H9 (cell line): Measurements from ENCODE around the gene HS6ST2. TPM values are rescaled to one million over a fixed set of nuclear protein-coding genes. Genes with fewer than 3 reads are reported as not detected.

Experiments used
- DNase-seq: peaks from one replicate; pipeline ENCODE4 v3.0.0-alpha.2; 2017
- H2AFZ ChIP-seq: one replicate; pipeline ENCODE4 v1.6.1; 2013; ENCODE audit warnings: mild to moderate bottlenecking, low read length, control low read depth, moderate library complexity
- H2AK5ac ChIP-seq: 2 replicates; pipeline ENCODE4 v1.6.1; 2013; ENCODE audit warnings: low read length, control low read depth, mixed read lengths; ENCODE audit not compliant: insufficient read length
- H2BK120ac ChIP-seq: one replicate; pipeline ENCODE4 v1.6.1; 2013; ENCODE audit warnings: low read depth, mild to moderate bottlenecking, low read length, control low read depth, inconsistent platforms; ENCODE audit not compliant: poor library complexity, severe bottlenecking
- H2BK12ac ChIP-seq: 2 replicates; pipeline ENCODE4 v1.6.1; 2013; ENCODE audit warnings: low read length, control low read depth, mixed read lengths, low read depth; ENCODE audit not compliant: insufficient read length
- H2BK15ac ChIP-seq: 2 replicates; pipeline ENCODE4 v1.6.1; 2013; ENCODE audit warnings: low read depth, low read length, control low read depth
- H2BK20ac ChIP-seq: one replicate; pipeline ENCODE4 v1.6.1; 2013; ENCODE audit warnings: low read depth, mild to moderate bottlenecking, low read length, control low read depth, inconsistent platforms; ENCODE audit not compliant: poor library complexity, severe bottlenecking
- H2BK5ac ChIP-seq: 2 replicates; pipeline ENCODE4 v1.6.1; 2013; ENCODE audit warnings: low read length, control low read depth, mixed read lengths; ENCODE audit not compliant: insufficient read length
- H3K14ac ChIP-seq: 2 replicates; pipeline ENCODE4 v1.6.1; 2013; ENCODE audit warnings: low read length, control low read depth; ENCODE audit not compliant: insufficient read depth
- H3K18ac ChIP-seq: 2 replicates; pipeline ENCODE4 v1.6.1; 2013; ENCODE audit warnings: low read depth, mild to moderate bottlenecking, mixed read lengths, low read length, control low read depth; ENCODE audit not compliant: insufficient read length
- H3K23ac ChIP-seq: 2 replicates; pipeline ENCODE4 v1.6.1; 2013; ENCODE audit warnings: low read length, control low read depth, mixed read lengths, low read depth; ENCODE audit not compliant: insufficient read length
- H3K23me2 ChIP-seq: 2 replicates; pipeline ENCODE4 v1.6.1; 2013; ENCODE audit warnings: low read depth, mild to moderate bottlenecking, mixed read lengths, low read length, control low read depth; ENCODE audit not compliant: insufficient read length, poor library complexity, severe bottlenecking
- H3K27ac ChIP-seq: 2 replicates; pipeline ENCODE4 v1.5.1; 2013; ENCODE audit warnings: low read length, control low read depth, mixed read lengths, low read depth; ENCODE audit not compliant: insufficient read length
- H3K27me3 ChIP-seq: 2 replicates; pipeline ENCODE4 v1.6.1; 2013; ENCODE audit warnings: low read length, control low read depth, inconsistent platforms; ENCODE audit not compliant: insufficient read depth
- H3K4ac ChIP-seq: 2 replicates; pipeline ENCODE4 v1.6.1; 2013; ENCODE audit warnings: low read depth, mild to moderate bottlenecking, control low read depth, inconsistent platforms, low read length, moderate library complexity
- H3K4me1 ChIP-seq: 2 replicates; pipeline ENCODE4 v1.6.1; 2013; ENCODE audit warnings: low read length, control low read depth, inconsistent platforms; ENCODE audit not compliant: insufficient read depth
- H3K4me2 ChIP-seq: 2 replicates; pipeline ENCODE4 v1.6.1; 2013; ENCODE audit warnings: low read length, control low read depth, mixed read lengths; ENCODE audit not compliant: insufficient read length, insufficient read depth
- H3K56ac ChIP-seq: 2 replicates; pipeline ENCODE4 v1.6.1; 2013; ENCODE audit warnings: low read depth, mild to moderate bottlenecking, mixed read lengths, low read length, control low read depth; ENCODE audit not compliant: insufficient read length
- H3K79me1 ChIP-seq: 2 replicates; pipeline ENCODE4 v1.6.1; 2013; ENCODE audit warnings: low read depth, mild to moderate bottlenecking, moderate library complexity, low read length, control low read depth, inconsistent platforms; ENCODE audit not compliant: insufficient read depth, poor library complexity, severe bottlenecking
- H3K79me2 ChIP-seq: 2 replicates; pipeline ENCODE4 v1.6.1; 2013; ENCODE audit warnings: low read length, control low read depth, inconsistent platforms; ENCODE audit not compliant: insufficient read depth
- H3K9ac ChIP-seq: 2 replicates; pipeline ENCODE4 v1.6.1; 2013; ENCODE audit warnings: low read length, control low read depth, mixed read lengths; ENCODE audit not compliant: insufficient read length; ENCODE audit errors: extremely low read depth
- H3K9me3 ChIP-seq: one replicate; pipeline ENCODE4 v1.6.1; 2013; ENCODE audit warnings: low read depth, low read length, inconsistent platforms; ENCODE audit not compliant: control insufficient read depth
- H3T11ph ChIP-seq: one replicate; pipeline ENCODE4 v1.6.1; 2013; ENCODE audit warnings: mild to moderate bottlenecking, low read length, control low read depth, inconsistent platforms
- H4K20me1 ChIP-seq: one replicate; pipeline ENCODE4 v1.6.1; 2013; ENCODE audit not compliant: control insufficient read depth, insufficient read length, insufficient read depth
- H4K5ac ChIP-seq: 2 replicates; pipeline ENCODE4 v1.6.1; 2013; ENCODE audit warnings: low read depth, mild to moderate bottlenecking, mixed read lengths, low read length, control low read depth; ENCODE audit not compliant: insufficient read length
- H4K8ac ChIP-seq: replicated peaks from 2 replicates; pipeline ENCODE4 v1.6.1; 2013; ENCODE audit warnings: low read length, control low read depth, mixed read lengths, low read depth; ENCODE audit not compliant: insufficient read length
- H4K91ac ChIP-seq: 2 replicates; pipeline ENCODE4 v1.6.1; 2013; ENCODE audit warnings: low read depth, mild to moderate bottlenecking, moderate library complexity, mixed read lengths, low read length, control low read depth; ENCODE audit not compliant: insufficient read length
- H3K27ac Mint-ChIP-seq, 3 experiments: 2 replicates in 2 of 3; 3 replicates in 1 of 3; pipeline ENCODE4 v1.8.0; 2020 to 2021; ENCODE audit warnings: mixed read lengths in 3 of 3, mild to moderate bottlenecking in 1 of 3, moderate library complexity in 1 of 3
- H3K27me3 Mint-ChIP-seq: 2 replicates; pipeline ENCODE4 v1.8.0; 2021; ENCODE audit warnings: low read depth, mild to moderate bottlenecking, moderate library complexity, mixed read lengths
- H3K36me3 Mint-ChIP-seq, 3 experiments: 2 replicates in 2 of 3; 3 replicates in 1 of 3; pipeline ENCODE4 v1.8.0; 2020 to 2021; ENCODE audit warnings: low read depth in 3 of 3, mixed read lengths in 3 of 3; ENCODE audit not compliant: insufficient read depth in 1 of 3
- H3K4me1 Mint-ChIP-seq, 2 experiments: 2 replicates each; pipeline ENCODE4 v1.8.0; 2020; ENCODE audit warnings: mixed read lengths in 2 of 2
- H3K4me3 Mint-ChIP-seq, 2 experiments: 2 replicates in 1 of 2; 3 replicates in 1 of 2; pipeline ENCODE4 v1.8.0; 2020 to 2021; ENCODE audit warnings: mild to moderate bottlenecking in 2 of 2, mixed read lengths in 2 of 2, moderate library complexity in 1 of 2
- H3K9me3 Mint-ChIP-seq, 2 experiments: 2 replicates in 1 of 2; 3 replicates in 1 of 2; pipeline ENCODE4 v1.8.0; 2020; ENCODE audit warnings: mild to moderate bottlenecking in 2 of 2, mixed read lengths in 2 of 2, moderate library complexity in 1 of 2
- CTCF ChIP-seq: fragments of 200-600 bp; sonication (generic); conservative IDR thresholded peaks from 3 replicates; pipeline ENCODE4 v1.8.0; 2021; ENCODE audit warnings: antibody characterized with exemption, mild to moderate bottlenecking
- WGBS: extraction: QIAGEN DNeasy Blood & Tissue Kit; methylation state at CpG from one replicate; pipeline ENCODE4 v1.1.7; 2013; ENCODE audit warnings: missing lambda C conversion rate, low lambda C conversion rate, mixed read lengths; ENCODE audit not compliant: insufficient read length; ENCODE audit errors: extremely low coverage; 5-methylcytosine and 5-hydroxymethylcytosine counted together
- total RNA-seq: library from RNA; stranded (reverse); gene quantifications from 2 replicates; pipeline ENCODE4 v1.2.1, GENCODE V29; 2021

The HS6ST2 gene
- total RNA-seq, 1 experiment from 2014 or later, result 4.8 TPM

DNA sequence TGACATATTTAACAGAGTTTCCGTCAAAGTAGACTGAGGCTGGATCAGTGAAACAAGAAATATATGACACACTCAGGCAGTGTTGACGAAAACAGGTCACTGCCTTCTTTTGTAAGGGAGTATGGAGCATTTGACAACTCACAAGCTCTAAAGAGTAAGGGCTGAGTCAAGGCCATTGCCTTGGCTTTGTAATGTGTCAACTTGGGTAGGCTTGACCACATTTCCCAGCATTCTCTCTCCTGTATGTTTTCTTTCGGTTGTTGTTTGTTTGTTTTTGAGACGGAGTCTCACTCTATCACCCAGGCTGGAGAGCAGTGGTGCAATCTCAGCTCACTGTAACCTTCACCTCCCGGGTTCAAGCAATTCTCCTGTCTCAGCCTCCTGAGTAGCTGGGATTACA is 344.6 kb downstream of the HS6ST2 start:
- 0 out of 4 replicates have a peak, but pooled peaks cover 0 to 3% of the 10 kb centered on the region in 2 experiments for H3K4me1 Mint-ChIP-seq
- H3K4me1 ChIP-seq, result no peaks in the 10 kb centered on the region
- H3K27ac ChIP-seq, result no peak overlapping the region
- H2BK120ac ChIP-seq, result no peak overlapping the region
- no peaks in the 10 kb centered on the region for H3K79me2 ChIP-seq
- peaks cover 4% of the 10 kb centered on the region; the same call in 1 of the 2 replicates for H3K27me3 Mint-ChIP-seq
- no peak overlapping the region for H3K23ac ChIP-seq
- no peak for DNase-seq
- no CpG with 5 or more reads among the region's 5 CpGs for WGBS
- no peak overlapping the region for H3K9ac ChIP-seq
- H2BK20ac ChIP-seq, result no peak overlapping the region
- no peaks in the 10 kb centered on the region for H3K9me3 Mint-ChIP-seq
- no peak overlapping the region for H3K56ac ChIP-seq
- no peak overlapping the region for H3T11ph ChIP-seq
- TF ChIP-seq CTCF, result no peak
- no peak overlapping the region for H3K27ac Mint-ChIP-seq
- no peak overlapping the region for H2AFZ ChIP-seq
- H4K8ac ChIP-seq, result no peak overlapping the region
- no peak overlapping the region for H2AK5ac ChIP-seq
- no peak overlapping the region for H4K91ac ChIP-seq
- H3K23me2 ChIP-seq, result no peaks in the 10 kb centered on the region
- no peak overlapping the region for H3K18ac ChIP-seq
- H2BK12ac ChIP-seq, result no peak overlapping the region
- H3K14ac ChIP-seq, result no peak overlapping the region
- no peaks in the 10 kb centered on the region for H4K20me1 ChIP-seq
- no peak overlapping the region for H3K4ac ChIP-seq
- no peak overlapping the region for H2BK5ac ChIP-seq
- no peak overlapping the region for H3K4me3 Mint-ChIP-seq
- H3K9me3 ChIP-seq, result no peaks in the 10 kb centered on the region
- no peaks in the 10 kb centered on the region for H3K36me3 Mint-ChIP-seq
- H3K4me2 ChIP-seq, result no peak overlapping the region
- H3K27me3 ChIP-seq, result no peaks in the 10 kb centered on the region
- no peaks in the 10 kb centered on the region for H3K79me1 ChIP-seq
- no peak overlapping the region for H2BK15ac ChIP-seq
- H4K5ac ChIP-seq, result no peak overlapping the region
